HEK293T (cell line): Measurements from ENCODE around the gene ISM2.

ENCODE experiments used
- ELF4 ChIP-seq: fragments of 450-650 bp; IDR thresholded peaks from 2 replicates; pipeline ENCODE4 v1.6.1; 2017; ENCODE audit warnings: antibody characterized with exemption
- FOXK2 ChIP-seq: fragments of 450-650 bp; IDR thresholded peaks from 2 replicates; pipeline ENCODE4 v1.6.1; 2016; ENCODE audit warnings: mild to moderate bottlenecking

DNA sequence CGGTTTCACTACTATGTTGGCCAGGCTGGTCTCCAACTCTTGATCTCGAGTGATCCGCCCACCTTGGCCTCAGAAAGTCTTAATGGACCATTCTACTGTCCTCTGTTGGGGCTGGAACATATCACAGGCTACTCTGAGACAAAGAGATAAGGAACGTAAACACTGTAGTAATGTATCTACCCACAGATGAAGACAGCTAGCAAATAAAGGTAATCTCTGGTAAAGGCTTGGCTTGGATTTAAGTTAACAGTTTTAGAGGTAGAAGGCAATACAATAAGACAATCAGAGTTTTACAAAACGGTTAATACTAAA, 44.6 kb upstream of the ISM2 start:
- TF ChIP-seq ELF4 (no peak), FOXK2 (no peak)
